ENCODE results near the gene PPP1R3G. TPM values are rescaled to one million over a fixed set of nuclear protein-coding genes. Genes with fewer than 3 reads are reported as not detected.

Gene PPP1R3G
- total RNA-seq, 2 donors from 2014 or later, result 1.0 to 5.5 TPM

DNA sequence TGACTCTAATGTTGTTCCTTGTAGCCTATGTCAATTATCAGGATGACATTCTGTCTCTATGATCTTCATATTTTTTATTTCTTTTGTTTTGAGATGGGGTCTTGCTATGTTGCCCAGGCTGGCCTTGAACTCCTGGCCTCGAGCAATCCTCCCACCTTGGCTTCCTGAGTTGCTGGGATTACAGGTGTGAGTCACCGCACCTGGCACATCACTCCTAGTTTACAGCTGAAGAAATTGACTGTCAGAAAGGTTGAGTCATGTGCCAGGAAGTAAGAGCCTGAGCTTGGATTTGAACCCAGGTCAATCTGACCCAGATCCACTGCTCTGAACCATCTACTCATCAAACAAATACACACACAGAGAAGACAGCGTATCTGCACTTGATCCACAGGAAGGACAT, 14.4 kb downstream of the PPP1R3G start:
- Histone ChIP-seq H3K36me3 (no peaks in the 10 kb centered on the region), H3K9ac (ENCODE audit: low read depth in 2 of 2, low read length in 2 of 2) (no peak overlapping the region), H3K27me3 (no peaks in the 10 kb centered on the region), H3K4me1 (no peaks in the 10 kb centered on the region), H3K27ac (no peak overlapping the region), H3K4me3 (no peak overlapping the region), H3K9me3 (no peaks in the 10 kb centered on the region)
- DNase-seq, result no peak
- intact Hi-C loops (cut with DNase I), result no loop called here
- TF ChIP-seq, protein P1, sequence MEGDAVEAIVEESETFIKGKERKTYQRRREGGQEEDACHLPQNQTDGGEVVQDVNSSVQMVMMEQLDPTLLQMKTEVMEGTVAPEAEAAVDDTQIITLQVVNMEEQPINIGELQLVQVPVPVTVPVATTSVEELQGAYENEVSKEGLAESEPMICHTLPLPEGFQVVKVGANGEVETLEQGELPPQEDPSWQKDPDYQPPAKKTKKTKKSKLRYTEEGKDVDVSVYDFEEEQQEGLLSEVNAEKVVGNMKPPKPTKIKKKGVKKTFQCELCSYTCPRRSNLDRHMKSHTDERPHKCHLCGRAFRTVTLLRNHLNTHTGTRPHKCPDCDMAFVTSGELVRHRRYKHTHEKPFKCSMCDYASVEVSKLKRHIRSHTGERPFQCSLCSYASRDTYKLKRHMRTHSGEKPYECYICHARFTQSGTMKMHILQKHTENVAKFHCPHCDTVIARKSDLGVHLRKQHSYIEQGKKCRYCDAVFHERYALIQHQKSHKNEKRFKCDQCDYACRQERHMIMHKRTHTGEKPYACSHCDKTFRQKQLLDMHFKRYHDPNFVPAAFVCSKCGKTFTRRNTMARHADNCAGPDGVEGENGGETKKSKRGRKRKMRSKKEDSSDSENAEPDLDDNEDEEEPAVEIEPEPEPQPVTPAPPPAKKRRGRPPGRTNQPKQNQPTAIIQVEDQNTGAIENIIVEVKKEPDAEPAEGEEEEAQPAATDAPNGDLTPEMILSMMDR (IDR thresholded peaks at IDR 0.05), result no peak

DNA sequence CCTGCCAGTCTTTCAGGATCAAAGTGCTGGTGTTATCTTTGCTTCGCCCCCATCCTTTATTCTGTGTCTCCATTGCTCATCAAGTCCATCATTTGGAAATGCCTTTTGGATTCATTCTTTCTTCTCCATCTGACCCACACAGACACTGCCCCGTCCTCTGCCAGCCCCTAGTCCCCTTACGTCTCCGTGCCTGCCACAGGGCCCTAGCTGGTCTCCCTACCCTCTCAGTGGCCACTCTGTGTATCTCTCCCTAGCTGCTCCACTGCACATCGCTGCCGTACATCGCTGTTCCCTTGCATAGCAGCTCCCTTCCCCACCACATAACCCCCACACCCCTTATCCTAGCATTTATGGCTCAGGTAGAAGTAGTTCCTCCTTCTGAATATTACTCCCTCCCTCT, 15.7 kb downstream of the PPP1R3G start:
- H3K36me3 ChIP-seq, result no peaks in the 10 kb centered on the region
- H3K9me3 ChIP-seq, result no peaks in the 10 kb centered on the region
- TF ChIP-seq, protein P1 (IDR thresholded peaks at IDR 0.05), result no peak
- no peak for DNase-seq
- no peak overlapping the region for H3K4me3 ChIP-seq
- no peaks in the 10 kb centered on the region for H3K4me1 ChIP-seq
- H3K27ac ChIP-seq, result no peak overlapping the region
- no peak overlapping the region for H3K9ac ChIP-seq (ENCODE audit: low read depth in 2 of 2, low read length in 2 of 2)
- no peaks in the 10 kb centered on the region for H3K27me3 ChIP-seq
- intact Hi-C loops (cut with DNase I), result no loop called here

DNA sequence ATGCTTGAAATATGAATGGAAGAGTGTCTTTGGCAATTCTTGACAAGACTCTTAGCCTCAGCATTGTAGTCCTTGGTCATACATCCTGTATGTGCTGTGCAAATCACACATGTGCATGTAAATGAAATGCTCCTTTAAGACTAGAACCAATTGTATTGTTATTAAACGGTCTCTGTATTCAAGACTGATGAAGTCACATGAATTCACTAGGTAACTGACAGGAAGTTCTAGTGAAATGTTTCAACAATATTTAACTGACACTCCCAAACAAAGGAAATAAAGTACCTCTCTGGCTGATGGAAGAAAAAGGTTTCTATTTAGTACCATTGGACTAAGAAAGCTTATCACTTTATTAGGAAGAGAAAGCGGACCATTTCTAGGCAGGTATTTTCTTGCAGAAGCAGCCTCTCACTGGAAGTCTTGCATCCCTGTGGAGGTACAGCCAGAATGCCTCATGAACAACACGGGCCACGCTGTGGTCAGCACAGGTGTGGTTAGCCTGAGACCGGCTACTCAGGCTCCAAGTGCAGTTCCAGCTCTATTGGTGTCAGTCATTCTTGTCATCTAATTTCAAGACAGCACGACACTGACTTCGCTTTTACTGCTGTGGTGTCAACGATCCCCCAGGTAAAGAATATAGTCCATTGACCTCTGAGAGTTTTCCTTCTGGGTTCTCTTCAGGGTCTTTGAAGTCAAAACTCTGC, 17.3 kb downstream of the PPP1R3G start:
- H3K4me3 ChIP-seq, result no peak overlapping the region
- H3K9ac ChIP-seq (ENCODE audit: low read depth in 2 of 2, low read length in 2 of 2), result no peak overlapping the region
- H3K4me1 ChIP-seq, result no peaks in the 10 kb centered on the region
- no peak for DNase-seq
- intact Hi-C loops (cut with DNase I), result no loop called here
- no peak overlapping the region for H3K27ac ChIP-seq
- no peaks in the 10 kb centered on the region for H3K27me3 ChIP-seq
- no peaks in the 10 kb centered on the region for H3K36me3 ChIP-seq
- no peaks in the 10 kb centered on the region for H3K9me3 ChIP-seq
- TF ChIP-seq, protein P1 (IDR thresholded peaks at IDR 0.05), result no peak

DNA sequence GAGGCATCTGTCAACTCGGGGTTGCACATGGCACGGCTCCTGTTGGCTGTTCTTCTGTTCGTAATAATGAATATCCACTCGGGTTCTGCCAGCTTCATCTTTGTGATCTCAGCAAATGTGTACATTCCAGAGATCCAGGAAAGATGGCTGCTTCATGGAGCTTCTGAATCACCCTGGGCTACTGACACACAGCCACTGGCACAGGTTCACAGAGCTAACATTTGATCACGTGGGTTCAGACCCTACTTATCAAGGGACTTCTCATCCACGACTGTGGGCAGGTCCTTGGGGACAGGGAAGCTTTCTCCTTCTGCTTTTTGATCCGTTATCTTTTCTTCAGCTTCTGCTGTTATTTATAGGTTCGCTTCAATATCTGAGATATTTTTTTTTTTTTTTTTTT, 18.1 kb downstream of the PPP1R3G start:
- Histone ChIP-seq H3K9me3 (no peaks in the 10 kb centered on the region), H3K4me3 (no peak overlapping the region), H3K27me3 (no peaks in the 10 kb centered on the region), H3K27ac (no peak overlapping the region), H3K4me1 (no peaks in the 10 kb centered on the region), H3K36me3 (no peaks in the 10 kb centered on the region), H3K9ac (ENCODE audit: low read depth in 2 of 2, low read length in 2 of 2) (no peak overlapping the region)
- intact Hi-C loops (cut with DNase I), result no loop called here
- DNase-seq, result no peak
- TF ChIP-seq, protein P1 (IDR thresholded peaks at IDR 0.05), result no peak

DNA sequence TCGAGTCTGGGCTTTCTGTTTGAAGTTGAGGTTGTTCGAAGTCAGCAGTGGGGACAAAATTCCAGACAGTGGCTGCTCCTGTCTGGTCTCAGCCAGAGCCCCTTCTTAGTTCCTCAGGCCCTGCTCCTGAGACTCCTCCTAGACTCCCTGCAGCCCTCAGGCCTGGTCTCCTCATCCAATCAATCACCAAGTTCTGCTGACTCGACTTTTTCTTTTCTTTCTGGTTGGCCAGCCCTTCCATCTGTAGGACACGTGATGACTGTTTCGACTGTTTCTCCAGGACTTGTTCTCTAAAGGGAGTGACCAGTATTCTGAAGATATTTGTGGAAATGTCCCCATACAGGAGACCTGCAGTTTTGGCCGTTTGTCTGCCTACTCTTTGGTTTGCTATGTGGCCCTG, 19.5 kb downstream of the PPP1R3G start:
- H3K27ac ChIP-seq, result no peak overlapping the region
- H3K9ac ChIP-seq (ENCODE audit: low read depth in 2 of 2, low read length in 2 of 2), result no peak overlapping the region
- no peaks in the 10 kb centered on the region for H3K27me3 ChIP-seq
- TF ChIP-seq, protein P1 (IDR thresholded peaks at IDR 0.05), result no peak
- H3K36me3 ChIP-seq, result no peaks in the 10 kb centered on the region
- no peaks in the 10 kb centered on the region for H3K9me3 ChIP-seq
- no peak for DNase-seq
- intact Hi-C loops (cut with DNase I), result no loop called here
- H3K4me3 ChIP-seq, result no peak overlapping the region
- no peaks in the 10 kb centered on the region for H3K4me1 ChIP-seq

All from colonic mucosa (tissue), 4 donors.